ENCODE measurements around the gene NUP160.
A peak's percentile ranks its signal among the peaks of the same experiment; 100 is the strongest.
"Not testable (repeated sequence)": the region's sequence is repeated elsewhere in the genome, so short reads cannot be mapped to it uniquely, and the experiment has no call there.

The NUP160 gene

DNA sequence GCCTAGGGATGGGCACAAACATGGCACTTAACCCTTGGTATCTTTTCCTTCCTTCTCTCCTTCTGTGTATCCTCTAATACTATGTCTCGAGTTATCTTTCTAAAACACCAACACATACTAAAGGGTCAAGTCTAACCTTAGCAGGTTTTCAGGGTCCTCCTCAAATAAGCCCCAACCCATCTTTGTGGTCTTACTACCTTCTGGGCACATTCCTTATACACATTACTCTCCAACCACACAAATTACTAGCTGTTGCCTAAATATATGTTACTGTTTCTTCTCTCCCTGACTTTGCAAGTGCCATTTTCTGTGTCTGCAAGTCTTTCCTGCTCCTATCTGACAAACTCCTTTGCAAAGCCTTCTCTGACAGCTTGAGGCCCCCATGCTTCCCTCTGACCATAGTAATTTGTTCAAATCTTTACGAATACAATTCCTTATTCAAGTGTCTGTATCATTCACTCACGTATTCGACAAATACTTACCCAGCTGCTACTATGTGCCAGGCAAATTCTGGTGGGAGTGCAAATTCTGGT lies 15.8 kb upstream of the NUP160 start:
- no peak for DNase-seq (ENCODE audit: low read depth)

GRCh38 chr11:47863189-47863897 lies 15.2 kb upstream of the NUP160 start:
- no peak for DNase-seq (ENCODE audit: low read depth)

DNA sequence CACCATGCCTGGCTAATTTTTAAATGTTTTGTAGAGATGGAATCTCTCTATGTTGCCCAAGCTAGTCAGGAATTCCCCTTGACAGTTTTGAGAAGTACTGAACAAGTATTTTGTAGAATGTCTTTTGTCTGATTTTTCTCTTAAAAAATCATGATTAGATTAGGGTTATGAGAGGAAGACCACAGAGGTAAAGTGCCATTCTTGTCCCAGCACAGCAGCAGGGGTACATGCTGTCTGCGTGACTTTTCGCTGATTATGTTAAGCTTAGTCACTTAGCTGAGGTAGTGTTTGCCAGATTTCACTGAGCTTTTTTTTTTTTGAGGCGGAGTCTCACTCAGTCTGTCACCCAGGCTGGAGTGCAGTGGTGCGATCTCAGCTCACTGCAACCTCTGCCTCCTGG lies 13.6 kb upstream of the NUP160 start:
- DNase-seq (ENCODE audit: low read depth) = no peak

GRCh38 chr11:47860536-47860935 lies 12.4 kb upstream of the NUP160 start:
- DNase-seq (ENCODE audit: low read depth) = no peak

DNA sequence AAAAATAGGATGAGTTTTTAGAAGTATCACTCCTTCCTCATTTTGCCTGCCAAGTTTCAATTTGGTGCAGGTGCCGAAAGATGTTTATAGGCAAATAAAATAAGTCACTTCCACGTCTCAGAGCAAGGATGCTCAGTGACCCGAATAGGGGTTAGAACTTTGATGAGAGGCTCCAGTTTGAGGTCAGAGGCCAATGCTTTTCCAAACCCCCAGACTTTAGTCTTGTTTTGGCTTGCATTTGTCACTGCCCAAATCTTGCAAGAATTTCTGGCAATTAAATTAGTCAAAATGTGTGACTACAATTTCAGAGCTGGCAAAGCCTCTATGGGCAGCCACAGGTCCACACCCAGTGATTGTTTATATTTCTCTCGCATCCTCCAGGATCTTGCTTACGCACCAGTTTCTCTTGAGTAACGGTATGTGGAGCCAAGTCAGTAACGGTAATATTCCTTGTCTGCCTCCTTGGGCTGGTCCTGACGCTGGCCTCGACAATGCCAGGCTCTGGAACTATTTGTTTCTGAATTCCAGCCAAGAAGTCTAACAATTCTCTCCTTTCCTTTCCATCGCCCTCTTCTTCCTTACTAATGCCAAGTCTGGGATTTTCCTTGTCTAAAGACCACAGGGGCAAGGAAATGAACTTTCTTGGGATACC lies 9.9 kb upstream of the NUP160 start:
- no peak for DNase-seq (ENCODE audit: low read depth)

DNA sequence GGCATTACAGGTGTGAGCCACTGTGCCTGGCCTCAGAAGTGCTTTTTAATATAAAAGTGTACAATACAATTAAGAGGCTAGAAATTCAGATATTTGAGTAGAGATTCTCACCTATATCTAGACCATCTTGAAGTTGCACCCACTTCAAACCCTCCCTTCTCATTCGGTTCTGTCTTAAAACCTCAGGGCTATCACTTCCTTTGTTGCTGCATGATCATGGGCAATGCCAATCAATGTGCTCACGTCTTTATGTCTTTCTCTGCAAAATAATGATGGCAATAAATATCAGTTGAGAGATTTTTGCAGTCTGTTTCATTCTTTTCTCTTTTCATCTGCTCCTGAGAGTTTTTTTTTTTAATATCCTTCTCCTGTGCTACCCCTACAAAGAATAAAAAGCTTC lies 9.3 kb upstream of the NUP160 start:
- DNase-seq (ENCODE audit: low read depth) = no peak

GRCh38 chr11:47856186-47856585 lies 8.0 kb upstream of the NUP160 start:
- DNase-seq (ENCODE audit: low read depth) = no peak

GRCh38 chr11:47854667-47855066 lies 6.5 kb upstream of the NUP160 start:
- DNase-seq (ENCODE audit: low read depth) = no peak

- no peak for DNase-seq (ENCODE audit: low read depth)
Measured at GRCh38 chr11:47852053-47852452, 3.9 kb upstream of the NUP160 start.

GRCh38 chr11:47850337-47850736 lies 2.2 kb upstream of the NUP160 start:
- DNase-seq (ENCODE audit: low read depth) = no peak

GRCh38 chr11:47848700-47849155 lies 578 bp upstream of the NUP160 start:
- no peak for DNase-seq (ENCODE audit: low read depth)

DNA sequence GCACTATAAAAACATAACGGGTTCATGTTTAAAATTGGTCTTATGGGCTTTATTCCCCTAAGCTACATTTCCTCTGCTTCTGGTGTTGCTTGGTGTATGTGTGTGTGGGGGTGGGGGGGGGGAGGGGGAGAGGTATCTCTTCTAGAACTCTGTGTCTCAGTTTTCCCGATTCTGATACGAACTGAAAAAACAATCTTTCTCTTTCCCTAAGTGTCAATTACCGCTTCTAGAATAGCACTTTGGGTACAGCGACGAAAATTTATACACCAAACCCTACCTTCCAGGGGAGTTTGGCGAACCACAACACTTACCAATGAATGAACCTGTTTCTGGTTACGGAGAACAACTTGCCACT lies 636 bp downstream of the NUP160 start:
- DNase-seq (ENCODE audit: low read depth) = peak; percentile 41

- no peak for DNase-seq (ENCODE audit: low read depth)
Measured at GRCh38 chr11:47846998-47847397, 1.2 kb downstream of the NUP160 start.

DNA sequence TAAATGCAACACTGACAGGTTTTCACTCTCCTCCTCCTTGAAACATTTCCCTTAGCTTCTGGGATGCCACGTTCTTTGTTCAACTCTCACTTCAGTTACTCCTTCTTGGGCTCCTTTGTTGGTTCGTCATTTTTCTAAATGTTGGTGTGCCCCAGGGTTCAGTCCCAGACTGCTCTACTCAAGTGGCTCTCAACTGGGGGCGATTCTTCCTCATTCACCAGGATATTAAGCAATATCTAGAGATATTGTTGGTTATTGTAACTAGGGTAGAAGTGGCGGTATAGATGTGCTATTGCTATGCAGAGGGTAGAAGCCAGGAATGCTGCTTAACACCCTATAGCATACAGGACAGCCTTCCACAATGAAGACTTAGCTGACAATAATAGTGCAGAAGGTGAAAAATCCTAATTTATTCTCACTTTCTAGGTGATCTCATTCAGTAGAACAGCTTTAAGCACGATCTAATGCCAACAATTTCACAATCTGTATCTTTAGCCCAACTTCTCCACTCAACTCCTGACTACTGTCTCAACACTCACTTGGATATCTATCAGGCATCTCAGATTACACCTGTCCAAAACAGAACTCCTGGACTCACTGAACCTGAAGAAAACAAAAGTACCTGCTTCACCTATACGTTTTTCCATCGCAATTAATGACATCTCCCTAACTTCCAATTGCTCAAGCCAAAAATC lies 4.6 kb downstream of the NUP160 start:
- DNase-seq (ENCODE audit: low read depth) = no peak

DNA sequence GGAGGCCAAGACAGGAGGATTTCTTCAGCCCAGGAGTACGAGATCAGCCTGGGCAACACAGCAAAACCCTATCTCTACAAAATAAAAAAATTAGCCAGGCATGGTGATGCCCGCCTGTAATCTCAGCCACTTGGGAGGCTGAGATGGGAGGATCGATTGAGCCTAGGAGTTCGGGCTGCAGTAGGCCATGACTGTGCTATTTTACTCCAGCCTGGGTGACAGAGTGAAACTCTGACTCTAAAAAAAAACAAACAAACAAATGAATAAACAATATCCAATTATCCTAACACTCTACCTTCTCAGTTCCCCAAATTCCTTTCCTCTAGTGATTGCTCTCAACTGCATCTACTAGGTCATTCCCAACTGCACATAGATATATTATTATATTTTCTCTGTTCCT lies 5.4 kb downstream of the NUP160 start:
- DNase-seq (ENCODE audit: low read depth) = no peak

DNA sequence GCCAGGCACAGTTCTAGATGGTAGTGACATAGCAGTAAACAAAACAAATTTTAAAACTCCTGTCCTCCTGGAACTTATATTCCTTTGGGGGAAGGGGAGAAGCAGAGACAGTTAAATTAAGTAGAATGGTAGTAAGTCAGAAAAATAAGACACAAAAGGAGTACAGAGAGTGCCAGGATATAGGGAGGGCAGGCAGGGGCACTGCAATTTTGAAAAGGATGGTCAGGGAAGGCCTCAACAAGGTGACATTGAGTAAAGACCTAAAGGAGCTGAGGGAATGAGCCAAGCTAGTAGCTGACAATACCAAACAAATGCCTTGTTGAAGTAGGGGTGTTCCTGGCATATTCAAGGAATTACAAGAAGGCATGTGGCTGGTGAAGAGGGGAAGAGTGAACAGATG lies 10.2 kb downstream of the NUP160 start:
- DNase-seq (ENCODE audit: low read depth) = no peak

- no peak for DNase-seq (ENCODE audit: low read depth)
Measured at GRCh38 chr11:47837292-47837691, 10.9 kb downstream of the NUP160 start.

DNA sequence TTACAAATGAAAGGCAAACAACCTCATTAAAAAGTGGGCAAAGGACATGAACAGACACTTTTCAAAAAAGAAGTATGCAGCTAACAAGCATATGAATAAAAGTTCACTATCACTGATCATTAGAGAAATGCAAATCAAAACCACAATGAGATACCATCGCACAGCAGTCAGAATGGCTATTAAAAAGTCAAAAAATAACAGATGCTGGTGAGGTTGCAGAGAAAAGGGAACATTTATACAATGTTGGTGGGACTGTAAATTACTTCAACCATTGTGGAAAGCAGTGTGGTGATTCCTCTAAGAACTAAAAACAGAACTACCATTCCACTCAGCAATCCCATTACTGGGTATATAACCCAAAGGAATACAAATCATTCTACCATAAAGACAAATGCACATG lies 18.1 kb downstream of the NUP160 start:
- DNase-seq (ENCODE audit: low read depth) = not testable (repeated sequence)

DNA sequence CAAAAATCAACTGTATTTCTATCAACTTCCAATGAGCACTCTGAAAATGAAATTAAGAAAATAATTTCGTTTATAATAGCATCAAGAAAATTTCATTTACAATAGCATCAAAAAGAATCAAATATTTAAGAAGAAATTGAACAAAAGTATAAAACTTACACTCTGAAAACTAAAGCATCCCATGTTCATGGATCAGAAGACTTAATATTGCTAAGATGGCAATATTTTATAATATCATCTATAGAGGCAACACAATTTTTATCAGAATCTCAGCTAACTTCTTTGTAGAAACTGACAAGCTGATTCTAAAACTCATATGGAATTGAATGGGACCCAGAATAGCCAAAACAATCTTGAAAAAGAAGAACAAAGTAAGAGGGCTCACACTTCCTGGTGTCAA lies 19.9 kb downstream of the NUP160 start:
- DNase-seq (ENCODE audit: low read depth) = no peak

GRCh38 chr11:47822664-47823063 lies 25.5 kb downstream of the NUP160 start:
- DNase-seq (ENCODE audit: low read depth) = not testable (repeated sequence)

DNA sequence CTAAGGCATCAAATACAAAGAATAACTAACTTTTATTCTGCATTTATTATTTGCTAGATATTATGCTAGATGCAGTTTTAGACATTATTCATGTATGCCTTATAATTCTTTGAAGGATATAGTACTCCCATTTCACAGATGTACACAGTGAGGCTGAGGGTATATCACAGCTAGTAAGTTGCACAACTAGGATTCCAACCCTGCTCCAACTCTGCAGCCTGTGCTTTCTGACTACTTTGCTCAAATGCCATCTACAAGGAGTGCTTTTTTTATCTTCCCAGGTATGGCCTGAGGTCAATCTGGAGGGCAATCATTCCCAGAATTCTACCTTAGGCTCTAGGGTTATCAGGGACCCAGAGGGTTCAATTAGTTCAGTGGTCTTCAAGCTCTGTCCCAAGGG lies 28.4 kb downstream of the NUP160 start:
- no peak for DNase-seq (ENCODE audit: low read depth)

GRCh38 chr11:47800759-47801158 lies 47.4 kb downstream of the NUP160 start:
- no peak for DNase-seq (ENCODE audit: low read depth)

- peak; percentile 51 for DNase-seq (ENCODE audit: low read depth)
Measured at GRCh38 chr11:47797633-47798032, 50.5 kb downstream of the NUP160 start.

All from activated T-cell treated with anti-CD3 and anti-CD28 coated beads for 24 hours (primary cell).